DND-41 (cell line): ENCODE results near the gene THOC5.

ENCODE experiments used
- EZH2 ChIP-seq: IDR thresholded peaks from 3 replicates; pipeline ENCODE4 v1.6.1; 2012; ENCODE audit warnings: borderline replicate concordance, low read depth, mild to moderate bottlenecking, moderate library complexity, low read length, inconsistent platforms; ENCODE audit not compliant: severe bottlenecking
- TF ChIP-seq, protein P1 (sequence below): IDR thresholded peaks from 2 replicates; pipeline ENCODE4 v1.5.1; 2012; ENCODE audit warnings: borderline replicate concordance, low read length, moderate library complexity, mild to moderate bottlenecking; ENCODE audit not compliant: poor library complexity, severe bottlenecking; ENCODE audit errors: extremely low read depth

DNA sequence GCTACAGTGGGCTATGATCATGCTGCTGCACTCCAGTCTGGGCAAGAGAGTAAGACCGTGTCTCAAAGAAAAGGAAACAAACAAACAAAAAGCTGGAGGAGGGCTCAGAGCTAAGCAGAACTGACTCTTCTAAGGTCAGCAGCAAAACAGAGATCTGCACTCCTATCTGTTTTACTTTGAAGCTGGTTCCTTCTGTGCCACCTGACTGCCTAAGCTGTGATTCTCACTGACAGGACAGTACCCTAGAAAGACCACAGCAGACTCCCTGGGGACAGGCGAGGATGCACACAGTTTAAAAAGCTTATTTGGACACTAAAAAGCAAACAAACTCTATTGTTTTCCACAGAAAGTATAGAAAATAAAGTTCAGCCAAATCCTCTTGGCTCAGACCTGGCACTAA, 43.0 kb downstream of the THOC5 start:
- TF ChIP-seq, protein P1, sequence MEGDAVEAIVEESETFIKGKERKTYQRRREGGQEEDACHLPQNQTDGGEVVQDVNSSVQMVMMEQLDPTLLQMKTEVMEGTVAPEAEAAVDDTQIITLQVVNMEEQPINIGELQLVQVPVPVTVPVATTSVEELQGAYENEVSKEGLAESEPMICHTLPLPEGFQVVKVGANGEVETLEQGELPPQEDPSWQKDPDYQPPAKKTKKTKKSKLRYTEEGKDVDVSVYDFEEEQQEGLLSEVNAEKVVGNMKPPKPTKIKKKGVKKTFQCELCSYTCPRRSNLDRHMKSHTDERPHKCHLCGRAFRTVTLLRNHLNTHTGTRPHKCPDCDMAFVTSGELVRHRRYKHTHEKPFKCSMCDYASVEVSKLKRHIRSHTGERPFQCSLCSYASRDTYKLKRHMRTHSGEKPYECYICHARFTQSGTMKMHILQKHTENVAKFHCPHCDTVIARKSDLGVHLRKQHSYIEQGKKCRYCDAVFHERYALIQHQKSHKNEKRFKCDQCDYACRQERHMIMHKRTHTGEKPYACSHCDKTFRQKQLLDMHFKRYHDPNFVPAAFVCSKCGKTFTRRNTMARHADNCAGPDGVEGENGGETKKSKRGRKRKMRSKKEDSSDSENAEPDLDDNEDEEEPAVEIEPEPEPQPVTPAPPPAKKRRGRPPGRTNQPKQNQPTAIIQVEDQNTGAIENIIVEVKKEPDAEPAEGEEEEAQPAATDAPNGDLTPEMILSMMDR: no peak
- no peak for TF ChIP-seq EZH2
